ENCODE data around the gene ST8SIA6.

The ST8SIA6 gene

DNA sequence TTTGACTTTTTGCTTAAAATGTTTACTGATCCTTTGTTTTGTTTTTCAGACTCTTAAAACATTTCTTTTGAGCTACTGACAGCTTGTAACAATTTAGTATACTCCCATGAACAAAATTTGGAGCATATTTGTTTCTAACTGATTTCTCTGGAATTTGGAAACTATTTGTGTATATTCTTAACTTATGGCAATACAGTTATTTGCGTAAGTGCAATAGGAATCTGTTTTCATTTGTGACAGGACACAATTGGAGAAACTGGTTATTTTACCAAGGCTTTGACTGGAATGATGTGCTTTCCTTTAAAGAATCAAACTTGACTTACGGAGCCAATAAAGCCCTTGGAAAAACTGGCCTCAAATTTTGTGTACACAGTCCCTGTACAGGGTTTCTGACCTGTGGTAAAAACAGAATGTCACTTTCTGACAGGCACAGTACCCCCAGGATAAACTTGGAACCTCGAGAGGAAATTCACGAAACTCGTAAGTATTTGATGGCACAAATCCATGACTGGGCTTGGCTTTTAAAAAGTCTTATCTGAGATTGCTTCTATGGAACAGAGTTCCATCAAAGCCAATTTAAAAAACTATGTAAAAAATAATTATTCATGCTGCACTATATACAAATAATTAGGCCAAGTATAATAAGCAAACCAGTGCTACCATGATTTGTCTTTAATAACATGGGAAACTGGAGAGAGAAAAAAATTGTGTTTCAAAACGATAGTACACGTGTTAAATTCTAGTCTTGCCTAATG is 70.4 kb downstream of the ST8SIA6 start:
- DNase-seq: no peak

DNA sequence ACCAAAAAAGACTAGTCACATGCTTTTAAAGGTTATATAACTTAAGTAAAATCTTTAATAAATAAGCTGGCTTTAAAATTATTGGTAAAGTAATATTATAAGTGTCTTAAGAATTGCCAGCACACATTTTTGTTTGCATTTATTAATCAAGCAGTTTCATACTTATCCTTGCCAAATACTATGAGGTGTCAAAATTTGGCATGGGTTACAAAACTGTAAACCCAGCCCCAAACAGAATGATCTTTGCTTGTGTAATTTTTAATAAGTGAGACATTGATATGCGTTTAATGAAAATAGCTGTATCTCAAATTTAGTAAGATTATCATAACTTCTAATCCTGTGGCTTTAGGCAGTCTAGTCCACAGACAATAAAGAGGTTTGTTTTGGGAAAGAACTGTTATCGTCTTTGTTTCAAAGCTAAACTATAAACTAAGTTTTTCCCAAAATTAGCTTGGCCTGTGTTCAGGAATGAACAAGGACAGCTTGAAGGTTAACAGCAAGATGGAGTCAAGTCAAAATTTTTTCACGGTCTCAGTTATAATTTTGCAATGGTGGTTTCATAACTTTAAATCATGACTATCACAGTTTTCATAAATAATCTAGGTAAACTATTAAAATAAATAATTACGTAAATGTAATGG is 72.8 kb downstream of the ST8SIA6 start:
- DNase-seq: no peak

- DNase-seq: no peak
These were observed 73.5 kb downstream of the ST8SIA6 start for GRCh38 chr10:17380888-17381287.

DNA sequence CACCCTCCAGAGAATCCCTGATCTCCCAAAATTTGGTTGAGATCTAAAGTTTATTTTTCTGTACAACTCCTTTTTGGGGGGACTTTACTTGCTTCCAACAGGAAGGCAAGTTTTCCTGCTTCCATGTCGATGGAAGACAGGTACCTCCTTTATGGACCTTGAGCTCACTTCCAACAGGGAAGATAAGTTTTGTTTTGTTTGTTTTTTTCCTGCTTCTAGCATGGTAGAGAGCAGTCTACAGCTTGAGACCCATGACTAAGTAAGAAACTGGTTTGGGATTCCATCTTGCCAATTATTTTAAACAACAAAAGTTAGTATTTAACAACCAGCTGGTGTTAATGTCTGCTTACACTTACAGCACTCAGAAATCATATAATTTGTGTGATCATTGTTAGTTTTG is 74.4 kb downstream of the ST8SIA6 start:
- DNase-seq: no peak

DNA sequence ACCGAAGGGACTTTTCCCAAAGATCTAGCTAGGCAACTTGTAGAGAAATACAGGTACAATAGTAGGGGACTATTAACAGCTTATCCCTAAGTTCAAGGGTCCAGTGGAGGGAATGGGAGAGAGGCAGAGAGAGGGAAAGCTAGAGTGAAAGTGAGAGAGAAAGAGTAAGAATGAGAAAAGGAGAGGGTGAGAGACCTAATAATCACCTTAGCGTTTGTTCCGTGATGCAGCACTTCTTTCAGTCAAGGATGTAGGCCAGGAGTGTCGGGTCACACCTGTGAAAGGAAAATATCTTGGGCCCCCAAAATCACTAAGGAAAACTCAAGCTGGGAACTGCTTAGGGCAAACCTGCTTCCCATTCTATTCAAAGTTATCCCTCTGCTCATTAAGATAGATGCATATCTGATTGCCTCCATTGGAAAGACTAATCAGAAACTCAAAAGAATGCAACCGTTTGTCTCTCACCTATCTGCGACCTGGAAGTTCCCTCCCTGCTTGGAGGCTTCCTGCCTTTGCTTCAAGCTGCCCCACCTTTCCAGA is 75.2 kb downstream of the ST8SIA6 start:
- no peak for DNase-seq

- DNase-seq: peak; percentile 26
These were observed 78.3 kb downstream of the ST8SIA6 start for GRCh38 chr10:17375936-17376584.

- DNase-seq: no peak
These were observed 85.6 kb downstream of the ST8SIA6 start for GRCh38 chr10:17368708-17369272.

GRCh38 chr10:17366705-17367104 is 87.7 kb downstream of the ST8SIA6 start:
- DNase-seq: no peak

GRCh38 chr10:17365402-17365801 is 89.0 kb downstream of the ST8SIA6 start:
- DNase-seq: no peak

GRCh38 chr10:17358461-17358860 is 95.9 kb downstream of the ST8SIA6 start:
- DNase-seq: no peak

- DNase-seq: no peak
These were observed 96.6 kb downstream of the ST8SIA6 start for GRCh38 chr10:17357781-17358180.

- no peak for DNase-seq
These were observed 97.6 kb downstream of the ST8SIA6 start for GRCh38 chr10:17356820-17357219.

DNA sequence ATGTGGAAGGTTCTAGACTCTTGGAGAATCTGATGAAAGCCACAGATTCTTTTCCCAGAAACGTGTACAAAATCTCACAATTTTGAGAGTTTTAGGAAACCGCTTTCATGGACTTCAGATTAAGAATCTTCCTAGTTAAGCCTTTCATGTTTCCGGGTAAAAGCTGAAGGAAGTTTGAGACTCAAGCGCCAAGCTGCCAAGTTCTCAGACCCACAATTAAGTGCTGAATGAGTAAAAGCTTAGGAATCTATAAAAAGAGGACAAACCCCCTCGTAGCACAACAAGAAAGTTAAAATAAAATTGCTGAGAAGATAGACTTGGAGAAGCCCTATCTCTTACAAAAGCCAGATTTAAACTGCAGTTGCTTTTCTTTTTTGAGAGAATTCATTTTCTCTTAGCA is 99.6 kb downstream of the ST8SIA6 start:
- DNase-seq: no peak

- DNase-seq: no peak
These were observed 100.7 kb downstream of the ST8SIA6 start for GRCh38 chr10:17353568-17354300.

DNA sequence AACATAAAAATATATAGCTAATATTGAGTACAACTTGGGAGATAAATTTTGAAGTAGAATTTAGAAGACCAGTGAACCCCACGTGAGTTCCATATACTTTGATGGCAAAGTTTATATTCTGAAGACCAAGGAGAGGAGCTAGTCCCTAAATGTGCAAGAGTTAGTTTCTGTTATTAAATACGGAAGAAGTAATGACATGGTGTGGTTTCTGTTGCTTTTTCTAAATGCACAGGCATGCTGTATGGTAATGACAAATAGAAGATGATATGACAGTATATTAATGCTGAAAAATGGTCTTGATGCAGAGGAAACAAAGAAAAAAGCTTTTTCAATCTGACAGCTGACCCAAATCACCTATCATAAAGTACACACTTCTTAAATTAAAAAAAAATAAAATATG is 101.8 kb downstream of the ST8SIA6 start:
- no peak for DNase-seq

DNA sequence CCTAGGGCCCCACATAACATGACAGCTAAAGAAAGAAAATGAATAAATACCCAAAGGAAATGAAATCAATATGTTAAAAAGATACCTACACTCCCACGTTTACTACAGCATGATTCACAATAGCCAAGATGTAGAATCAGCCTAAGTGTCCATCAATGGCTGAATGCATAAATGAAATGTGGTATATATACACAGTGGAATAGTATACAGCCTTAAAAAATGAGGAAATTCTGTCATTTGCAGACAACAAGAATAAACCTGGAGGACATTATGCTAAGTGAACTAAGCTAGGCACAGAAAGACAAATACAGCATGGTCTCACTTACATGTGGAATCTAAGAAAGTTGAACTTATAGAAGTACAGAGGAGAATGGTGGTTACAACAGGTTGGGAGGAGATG is 102.9 kb downstream of the ST8SIA6 start:
- DNase-seq: no peak

DNA sequence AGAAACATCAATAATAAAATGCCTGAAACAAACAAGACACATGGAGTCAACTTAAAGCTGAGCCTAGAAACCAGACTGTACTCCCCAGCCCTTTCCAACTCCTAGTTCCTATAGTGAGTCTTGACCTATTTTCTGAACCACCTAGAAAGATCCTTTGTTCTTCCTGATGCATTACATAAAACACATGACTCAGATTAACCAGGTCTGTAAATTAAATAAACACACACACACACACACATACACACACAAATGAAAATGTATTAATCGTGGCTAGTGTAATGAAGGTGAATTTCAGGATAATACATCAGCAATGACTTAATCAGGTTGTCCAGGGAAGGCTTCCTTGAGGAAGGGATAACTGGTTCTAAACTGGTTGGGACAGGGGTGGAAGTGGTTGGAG is 104.7 kb downstream of the ST8SIA6 start:
- DNase-seq: no peak

- no peak for DNase-seq
These were observed 105.7 kb downstream of the ST8SIA6 start for GRCh38 chr10:17348501-17349349.

GRCh38 chr10:17348011-17348500 is 106.3 kb downstream of the ST8SIA6 start:
- DNase-seq: no peak

GRCh38 chr10:17344206-17344605 is 110.2 kb downstream of the ST8SIA6 start:
- DNase-seq: no peak

DNA sequence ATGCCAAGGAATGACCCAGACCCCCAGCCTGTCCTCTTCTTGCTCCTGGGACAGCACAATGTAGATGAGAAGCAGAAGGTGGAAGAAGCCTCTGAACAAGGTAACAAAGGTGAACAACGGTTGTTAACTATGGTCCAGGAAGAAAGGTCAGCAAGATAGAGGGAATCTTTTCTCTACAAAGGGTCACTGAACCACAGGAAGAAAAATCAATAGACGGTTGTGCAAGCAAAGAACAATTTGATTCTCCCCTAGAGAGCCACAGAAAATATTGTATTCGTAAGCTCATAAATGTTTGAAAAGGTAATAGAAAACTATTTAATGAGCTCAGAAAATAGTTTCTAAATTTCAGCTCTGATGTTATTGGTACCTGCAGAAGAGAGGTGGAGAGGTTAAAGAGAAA is 111.3 kb downstream of the ST8SIA6 start:
- no peak for DNase-seq
